Measurements from ENCODE around the gene ZNF598. TPM values are rescaled to one million over a fixed set of nuclear protein-coding genes. Genes with fewer than 3 reads are reported as not detected.
"Not testable (repeated sequence)": the region's sequence is repeated elsewhere in the genome, so short reads cannot be mapped to it uniquely, and the experiment has no call there.

Gene ZNF598
- total RNA-seq, 1 donor, result 27.6 TPM

GRCh38 chr16:2013527-2013926 is 3.9 kb upstream of the ZNF598 start:
- no peak for TF ChIP-seq CTCF (IDR thresholded peaks at IDR 0.05; ENCODE audit: insufficient read depth, low read depth, low read length)
- DNase-seq (ENCODE audit: low read depth), result no peak
- no peak overlapping the region for H3K4me3 ChIP-seq (ENCODE audit: low read depth, low read length)

GRCh38 chr16:2011726-2012125 is 2.1 kb upstream of the ZNF598 start:
- DNase-seq (ENCODE audit: low read depth); H3K4me3 ChIP-seq (ENCODE audit: low read depth, low read length): not testable (repeated sequence)

- H3K4me3 ChIP-seq (ENCODE audit: low read depth, low read length), result peak overlapping the region; percentile 83
- no peak for DNase-seq (ENCODE audit: low read depth)
- TF ChIP-seq CTCF (IDR thresholded peaks at IDR 0.05; ENCODE audit: insufficient read depth, low read depth, low read length), result no peak
Observed at GRCh38 chr16:2009164-2009711, 383 bp downstream of the ZNF598 start.

GRCh38 chr16:2008631-2009163 is 924 bp downstream of the ZNF598 start:
- no peak for TF ChIP-seq CTCF (IDR thresholded peaks at IDR 0.05; ENCODE audit: insufficient read depth, low read depth, low read length)
- H3K4me3 ChIP-seq (ENCODE audit: low read depth, low read length), result peak overlapping the region; percentile 83
- DNase-seq (ENCODE audit: low read depth), result peak; percentile 76

GRCh38 chr16:2008009-2008526 is 1.6 kb downstream of the ZNF598 start:
- peak overlapping the region; percentile 83 for H3K4me3 ChIP-seq (ENCODE audit: low read depth, low read length)
- no peak for TF ChIP-seq CTCF (IDR thresholded peaks at IDR 0.05; ENCODE audit: insufficient read depth, low read depth, low read length)
- DNase-seq (ENCODE audit: low read depth), result peak; percentile 94

- no peak for TF ChIP-seq CTCF (IDR thresholded peaks at IDR 0.05; ENCODE audit: insufficient read depth, low read depth, low read length)
- DNase-seq (ENCODE audit: low read depth), result no peak
- peak overlapping the region; percentile 83 for H3K4me3 ChIP-seq (ENCODE audit: low read depth, low read length)
Observed at GRCh38 chr16:2007081-2007836, 2.4 kb downstream of the ZNF598 start.

- no peak for TF ChIP-seq CTCF (IDR thresholded peaks at IDR 0.05; ENCODE audit: insufficient read depth, low read depth, low read length)
- no peak overlapping the region for H3K4me3 ChIP-seq (ENCODE audit: low read depth, low read length)
- no peak for DNase-seq (ENCODE audit: low read depth)
Observed at GRCh38 chr16:2006317-2006716, 3.3 kb downstream of the ZNF598 start.

All from fibroblast of villous mesenchyme (primary cell).